Activated naive CD8-positive, alpha-beta T cell treated with anti-CD3 and anti-CD28 coated beads, Interleukin-2, amount 10 ng/mL, durations not matched to agents 7 days and 5 days (primary cell): Measurements from ENCODE around the gene SDK2. TPM values are rescaled to one million over a fixed set of nuclear protein-coding genes. Genes with fewer than 3 reads are reported as not detected.

Source experiments
- ATAC-seq: fragments of 150-1000 bp; cut with Tn5 transposase; one replicate; pipeline ENCODE4 v1.10.0; 2021; ENCODE audit warnings: low read depth, moderate library complexity
- POLR2A ChIA-PET: fragments of 350-600 bp; sonication (Branson Sonifier 250); formaldehyde crosslinking; loops from one replicate; lab custom pipeline; 2021; ENCODE audit warnings: antibody characterized with exemption; lab: Charles Lee
- DNase-seq: peaks from one replicate; pipeline ENCODE4 v3.0.0; 2021
- H3K27ac Mint-ChIP-seq: one replicate; pipeline ENCODE4 v1.8.0; 2022; ENCODE audit warnings: mild to moderate bottlenecking, mixed read lengths
- H3K27me3 Mint-ChIP-seq: one replicate; pipeline ENCODE4 v1.8.0; 2022; ENCODE audit warnings: mild to moderate bottlenecking, moderate library complexity, mixed read lengths
- H3K36me3 Mint-ChIP-seq: one replicate; pipeline ENCODE4 v1.8.0; 2021; ENCODE audit warnings: mild to moderate bottlenecking, mixed read lengths
- H3K4me1 Mint-ChIP-seq: one replicate; pipeline ENCODE4 v1.8.0; 2021; ENCODE audit warnings: mixed read lengths
- H3K4me3 Mint-ChIP-seq: one replicate; pipeline ENCODE4 v1.8.0; 2022; ENCODE audit warnings: mild to moderate bottlenecking, moderate library complexity, mixed read lengths
- H3K9me3 Mint-ChIP-seq: one replicate; pipeline ENCODE4 v1.8.0; 2021; ENCODE audit warnings: mixed read lengths
- total RNA-seq, 2 experiments: library from RNA; stranded (reverse); gene quantifications; one replicate each; pipeline ENCODE4 v1.2.3, GENCODE V29; 2021

SDK2 gene
- total RNA-seq, 2 experiments from 2014 or later: 29.3 to 31.1 TPM

DNA sequence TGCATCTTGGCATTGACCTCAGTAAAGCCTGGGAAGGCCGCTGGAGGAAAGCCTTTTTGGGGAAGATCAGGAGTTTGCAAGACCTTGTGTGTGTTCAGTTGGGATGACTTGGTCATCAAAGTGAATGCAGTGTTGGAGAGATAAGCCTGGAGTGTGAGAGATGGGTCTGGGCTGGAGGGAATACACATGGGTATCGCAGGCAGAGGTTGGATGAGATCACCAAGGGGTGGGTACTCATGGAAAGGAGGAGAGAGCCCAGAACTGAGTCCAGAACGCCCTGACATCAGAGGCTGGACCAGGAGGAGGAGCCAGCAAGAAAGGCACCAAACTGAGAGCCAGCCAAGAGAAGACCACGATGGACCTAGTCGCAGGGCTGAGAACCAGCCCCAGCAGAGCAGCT is 35.2 kb downstream of the SDK2 start:
- POLR2A ChIA-PET: no interaction called here
- H3K36me3 Mint-ChIP-seq: peaks cover 7% of the 10 kb centered on the region
- no peaks in the 10 kb centered on the region for H3K9me3 Mint-ChIP-seq
- H3K27ac Mint-ChIP-seq: no peak overlapping the region
- DNase-seq (no peak), ATAC-seq (no peak)
- no peaks in the 10 kb centered on the region for H3K27me3 Mint-ChIP-seq
- H3K4me1 Mint-ChIP-seq: peaks cover 2% of the 10 kb centered on the region
- no peak overlapping the region for H3K4me3 Mint-ChIP-seq

GRCh38 chr17:73605444-73605843 is 38.8 kb downstream of the SDK2 start:
- DNase-seq: no peak
- peaks cover 17% of the 10 kb centered on the region for H3K36me3 Mint-ChIP-seq

DNA sequence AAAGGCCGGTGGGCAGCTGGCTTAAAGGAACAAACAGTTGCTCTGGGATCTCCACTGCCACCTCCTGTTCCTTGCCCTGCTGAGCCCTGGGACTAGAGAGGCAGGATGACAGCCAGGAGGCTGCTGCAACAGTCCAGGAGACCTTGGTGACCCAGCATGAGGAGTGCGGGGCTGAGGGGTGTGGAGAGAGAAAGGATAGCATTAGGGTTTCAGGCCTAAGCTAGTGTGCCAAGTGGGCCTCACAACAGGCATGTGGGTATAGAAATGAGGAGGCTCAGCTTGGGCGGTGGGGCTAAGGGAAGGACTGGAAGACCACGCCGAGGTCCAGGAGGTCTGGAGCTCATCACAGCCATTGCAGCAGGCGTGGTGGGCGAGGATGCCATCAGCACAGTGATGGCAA is 39.8 kb downstream of the SDK2 start:
- H3K36me3 Mint-ChIP-seq: peaks cover 17% of the 10 kb centered on the region
- no peak overlapping the region for H3K4me3 Mint-ChIP-seq
- no peak overlapping the region for H3K27ac Mint-ChIP-seq
- no peaks in the 10 kb centered on the region for H3K27me3 Mint-ChIP-seq
- DNase-seq (no peak), ATAC-seq (no peak)
- peaks cover 2% of the 10 kb centered on the region for H3K9me3 Mint-ChIP-seq
- POLR2A ChIA-PET: no interaction called here
- peaks cover 2% of the 10 kb centered on the region for H3K4me1 Mint-ChIP-seq

More at GRCh38 chr17:73605444-73605843, 38.8 kb downstream of the SDK2 start:
- H3K9me3 Mint-ChIP-seq: peaks cover 2% of the 10 kb centered on the region
- POLR2A ChIA-PET: no interaction called here
- no peak for ATAC-seq
- H3K27ac Mint-ChIP-seq: no peak overlapping the region
- peaks cover 2% of the 10 kb centered on the region for H3K4me1 Mint-ChIP-seq
- no peaks in the 10 kb centered on the region for H3K27me3 Mint-ChIP-seq
- H3K4me3 Mint-ChIP-seq: no peak overlapping the region

DNA sequence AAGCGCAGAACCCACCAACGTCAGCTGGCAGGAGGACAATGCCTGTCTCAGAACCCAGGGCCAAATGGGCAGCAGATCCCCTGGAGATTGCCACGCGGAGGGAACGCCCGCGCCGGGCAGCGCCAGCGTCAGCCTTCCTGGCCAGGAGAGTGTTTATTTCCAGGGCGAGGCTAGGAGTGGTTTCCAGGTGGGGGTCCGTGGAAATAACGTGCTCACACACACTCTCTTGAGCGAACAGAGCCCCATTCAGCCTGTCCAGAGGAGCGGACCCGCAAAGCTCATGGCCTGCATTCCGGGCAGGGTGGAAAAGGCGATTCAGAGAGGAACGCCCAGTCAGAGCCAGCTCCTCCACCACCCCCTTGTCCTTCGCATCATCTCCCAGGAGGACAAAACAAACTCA is 40.3 kb downstream of the SDK2 start:
- POLR2A ChIA-PET: no interaction called here
- DNase-seq: no peak
- Mint-ChIP-seq H3K4me3 (no peak overlapping the region), H3K36me3 (peaks cover 17% of the 10 kb centered on the region), H3K27ac (no peak overlapping the region), H3K4me1 (peaks cover 2% of the 10 kb centered on the region), H3K27me3 (no peaks in the 10 kb centered on the region), H3K9me3 (peaks cover 2% of the 10 kb centered on the region)
- ATAC-seq: no peak

- peaks cover 2% of the 10 kb centered on the region for H3K9me3 Mint-ChIP-seq
- ATAC-seq (no peak), DNase-seq (no peak)
- no peak overlapping the region for H3K27ac Mint-ChIP-seq
- no peak overlapping the region for H3K4me3 Mint-ChIP-seq
- H3K27me3 Mint-ChIP-seq: no peaks in the 10 kb centered on the region
- H3K36me3 Mint-ChIP-seq: peaks cover 17% of the 10 kb centered on the region
- H3K4me1 Mint-ChIP-seq: peaks cover 5% of the 10 kb centered on the region
- POLR2A ChIA-PET: no interaction called here
Measured at GRCh38 chr17:73600103-73600871, 44.0 kb downstream of the SDK2 start.

DNA sequence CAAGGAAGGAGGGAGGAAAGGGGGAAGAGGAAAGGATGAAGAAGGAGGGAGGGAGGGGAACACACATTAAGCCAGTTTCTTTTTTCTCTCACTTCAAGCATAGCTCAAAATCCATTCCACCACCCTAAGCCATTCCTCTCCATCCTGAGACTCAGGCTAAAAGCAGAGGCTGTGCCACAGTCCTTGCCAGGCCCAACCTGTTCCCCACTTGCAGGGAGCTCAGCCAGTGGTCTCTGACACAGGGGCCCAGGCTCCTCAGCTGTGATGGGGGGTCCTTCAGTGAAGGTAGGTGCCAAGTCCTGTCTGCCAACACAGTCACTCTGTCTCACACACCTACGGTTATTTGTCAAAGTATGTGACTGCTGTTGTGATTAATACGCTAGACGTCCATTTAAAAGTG is 44.6 kb downstream of the SDK2 start:
- H3K9me3 Mint-ChIP-seq: peaks cover 2% of the 10 kb centered on the region
- peaks cover 13% of the 10 kb centered on the region for H3K36me3 Mint-ChIP-seq
- POLR2A ChIA-PET: no interaction called here
- H3K27me3 Mint-ChIP-seq: no peaks in the 10 kb centered on the region
- DNase-seq (no peak), ATAC-seq (no peak)
- H3K4me3 Mint-ChIP-seq: no peak overlapping the region
- peaks cover 11% of the 10 kb centered on the region for H3K4me1 Mint-ChIP-seq
- H3K27ac Mint-ChIP-seq: no peak overlapping the region

GRCh38 chr17:73598212-73598611 is 46.0 kb downstream of the SDK2 start:
- Mint-ChIP-seq H3K36me3 (peaks cover 5% of the 10 kb centered on the region), H3K27ac (no peak overlapping the region), H3K27me3 (no peaks in the 10 kb centered on the region), H3K4me1 (peaks cover 24% of the 10 kb centered on the region), H3K9me3 (peaks cover 2% of the 10 kb centered on the region), H3K4me3 (no peak overlapping the region)
- POLR2A ChIA-PET: no interaction called here
- no peak for DNase-seq
- ATAC-seq: no peak

DNA sequence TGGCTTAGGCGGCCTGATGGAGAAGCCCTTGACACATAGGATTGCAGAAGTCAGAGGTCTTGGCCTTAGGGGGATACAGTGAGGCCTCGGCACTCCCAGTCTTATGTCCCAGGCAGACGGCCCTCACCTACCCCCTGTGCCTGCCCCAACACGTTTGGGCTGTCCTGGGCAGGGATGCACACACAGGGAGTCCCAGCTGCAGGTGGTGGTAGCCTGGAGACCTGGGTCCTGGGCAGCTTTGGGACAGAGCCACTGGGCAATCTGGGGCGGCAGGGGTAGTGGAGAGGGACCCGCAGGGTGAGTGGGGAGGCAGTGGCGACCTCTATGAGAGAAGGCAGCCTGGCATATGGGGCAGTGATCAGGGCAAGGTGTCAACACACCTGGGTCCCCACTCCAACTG is 48.3 kb downstream of the SDK2 start:
- ATAC-seq (no peak), DNase-seq (no peak)
- no peak overlapping the region for H3K4me3 Mint-ChIP-seq
- no peaks in the 10 kb centered on the region for H3K27me3 Mint-ChIP-seq
- no peak overlapping the region for H3K27ac Mint-ChIP-seq
- no peaks in the 10 kb centered on the region for H3K9me3 Mint-ChIP-seq
- H3K36me3 Mint-ChIP-seq: no peaks in the 10 kb centered on the region
- H3K4me1 Mint-ChIP-seq: peaks cover 44% of the 10 kb centered on the region
- POLR2A ChIA-PET: no interaction called here

DNA sequence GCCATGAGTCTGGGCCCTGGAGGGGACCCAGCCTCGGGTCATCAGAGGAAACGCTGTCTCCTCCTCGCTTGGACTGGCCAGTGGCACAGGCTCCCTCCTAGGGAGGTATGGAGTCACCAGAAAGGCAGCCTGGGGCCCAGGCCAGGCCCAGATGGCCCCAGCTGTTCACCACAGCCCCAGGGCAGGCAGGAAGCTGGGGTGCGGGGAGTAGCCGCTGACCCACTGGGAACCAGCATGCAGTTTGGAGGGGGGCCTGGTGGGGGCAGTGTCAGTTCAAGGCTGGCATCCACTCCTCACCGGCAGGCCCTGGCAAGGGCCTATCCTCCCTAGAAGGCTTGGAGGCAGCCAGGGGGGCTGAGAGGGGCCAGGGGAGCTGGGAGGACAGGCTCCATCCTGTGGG is 48.8 kb downstream of the SDK2 start:
- DNase-seq (peak; percentile 69), ATAC-seq (no peak)
- Mint-ChIP-seq H3K27me3 (no peaks in the 10 kb centered on the region), H3K27ac (no peak overlapping the region), H3K4me1 (peaks cover 46% of the 10 kb centered on the region), H3K9me3 (no peaks in the 10 kb centered on the region), H3K4me3 (no peak overlapping the region), H3K36me3 (no peaks in the 10 kb centered on the region)
- POLR2A ChIA-PET: no interaction called here

- ATAC-seq (no peak), DNase-seq (no peak)
- POLR2A ChIA-PET: no interaction called here
- Mint-ChIP-seq H3K4me1 (peaks cover 51% of the 10 kb centered on the region), H3K36me3 (no peaks in the 10 kb centered on the region), H3K9me3 (no peaks in the 10 kb centered on the region), H3K27ac (peak overlapping the region; percentile 92), H3K27me3 (no peaks in the 10 kb centered on the region), H3K4me3 (no peak overlapping the region)
Measured at GRCh38 chr17:73595068-73595467, 49.2 kb downstream of the SDK2 start.

DNA sequence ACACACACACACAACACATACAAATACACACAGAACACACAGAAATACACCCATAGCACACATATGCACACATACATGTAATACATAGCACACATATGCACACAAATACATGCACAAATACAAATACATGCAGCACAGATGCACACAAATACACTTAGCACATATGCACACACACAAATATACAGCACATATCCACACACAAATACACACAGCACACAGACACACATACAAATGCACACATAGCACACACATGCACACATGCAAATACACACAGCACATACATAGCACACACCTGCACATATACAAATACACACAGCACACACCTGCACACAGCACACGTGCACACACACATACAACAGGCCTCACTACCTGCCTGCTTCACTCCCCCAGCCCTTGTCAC is 49.6 kb downstream of the SDK2 start:
- ATAC-seq (no peak), DNase-seq (no peak)
- Mint-ChIP-seq H3K4me3 (peak overlapping the region; percentile 0), H3K27ac (peak overlapping the region; percentile 92), H3K9me3 (no peaks in the 10 kb centered on the region), H3K4me1 (peaks cover 55% of the 10 kb centered on the region), H3K36me3 (peaks cover 3% of the 10 kb centered on the region), H3K27me3 (no peaks in the 10 kb centered on the region)
- POLR2A ChIA-PET: no interaction called here

DNA sequence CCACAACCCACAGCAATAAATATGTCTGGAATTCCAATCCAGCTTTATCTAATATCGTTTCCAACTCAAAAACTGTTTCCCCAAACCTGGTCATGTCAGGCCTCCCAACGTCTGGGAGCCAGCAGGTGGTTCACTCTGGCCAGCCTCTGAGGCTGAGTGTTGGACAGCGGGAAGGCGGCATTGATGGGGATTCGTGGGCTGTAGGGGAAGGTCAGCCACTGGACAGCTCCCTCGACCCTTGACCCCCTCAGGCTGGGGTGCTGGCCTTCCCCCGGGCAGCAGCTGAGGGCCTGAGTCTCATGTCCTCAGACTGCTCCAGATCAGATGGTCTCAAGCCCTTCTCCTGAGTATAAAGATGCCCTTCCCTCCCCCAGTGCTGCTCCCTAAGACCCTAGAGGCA is 50.2 kb downstream of the SDK2 start:
- Mint-ChIP-seq H3K36me3 (peaks cover 5% of the 10 kb centered on the region), H3K27me3 (no peaks in the 10 kb centered on the region), H3K9me3 (no peaks in the 10 kb centered on the region), H3K4me3 (peak overlapping the region; percentile 9), H3K27ac (peak overlapping the region; percentile 92), H3K4me1 (peaks cover 60% of the 10 kb centered on the region)
- no peak for DNase-seq
- POLR2A ChIA-PET: interaction anchor here (1.5 kb wide), 1 partner anchor 128 kb away, joined by 3 read pairs; no protein-coding TSS in a partner anchor
- ATAC-seq: no peak

- Mint-ChIP-seq H3K4me1 (peaks cover 63% of the 10 kb centered on the region), H3K4me3 (peak overlapping the region; percentile 68)
Measured at GRCh38 chr17:73593249-73593965, 50.8 kb downstream of the SDK2 start.

More at GRCh38 chr17:73593249-73593965, 50.8 kb downstream of the SDK2 start:
- DNase-seq: no peak
- POLR2A ChIA-PET: interaction anchor here (0.8 to 1.5 kb wide), 2 partner anchors 26 to 129 kb away, joined by 3 to 5 read pairs; no protein-coding TSS in a partner anchor
- ATAC-seq: no peak
- Mint-ChIP-seq H3K36me3 (peaks cover 5% of the 10 kb centered on the region), H3K27ac (peak overlapping the region; percentile 92), H3K27me3 (no peaks in the 10 kb centered on the region), H3K9me3 (no peaks in the 10 kb centered on the region)
